HepG2 (cell line): ENCODE data around the gene COL8A2. TPM values are rescaled to one million over a fixed set of nuclear protein-coding genes. Genes with fewer than 3 reads are reported as not detected.

Source experiments
- ATAC-seq: fragments of 200-7000 bp; cut with Tn5 transposase; 3 replicates; pipeline ENCODE4 v1.9.1; 2020; ENCODE audit warnings: mild to moderate bottlenecking, moderate library complexity
- BruUV-seq: library from RNA; stranded (reverse); fragments of 400-500 nt; replicated peaks from 2 replicates; lab custom pipeline; 2021; lab: Mats Ljungman, UMichigan
- CTCF ChIA-PET: fragments of 300-600 bp; formaldehyde crosslinking; extraction: SDS; loops from one replicate; lab custom pipeline; 2021; ENCODE audit warnings: low total read pairs, inconsistent platforms, low intra/inter-chr PET ratio; lab: Yijun Ruan, JAX
- POLR2A ChIA-PET: fragments of 350-600 bp; sonication (Branson Sonifier 250); formaldehyde crosslinking; loops from one replicate; lab custom pipeline; 2020; ENCODE audit warnings: antibody characterized with exemption, inconsistent platforms; lab: Yijun Ruan, JAX
- DNase-seq: peaks from one replicate; pipeline ENCODE4 v3.0.0-alpha.2; 2015; ENCODE audit warnings: low spot score
- FAIRE-seq: peaks from 3 replicates; lab custom pipeline; 2011; peaks lifted over from hg19 to GRCh38; lab: Jason Lieb, UNC
- H2AFZ ChIP-seq: one replicate; pipeline ENCODE4 v1.6.1; 2011; ENCODE audit warnings: low read length, inconsistent platforms
- H3K27ac ChIP-seq: fragments of 300-600 bp; 3 replicates; pipeline ENCODE4 v1.8.0; 2011; ENCODE audit warnings: mixed run types, mild to moderate bottlenecking, mixed read lengths, low read length, inconsistent platforms; ENCODE audit not compliant: insufficient read depth; ENCODE audit errors: extremely low read length
- H3K27me3 ChIP-seq, 2 experiments: fragments of 200-600 bp in 1 of 2; 2 replicates in 1 of 2; 3 replicates in 1 of 2; pipeline versions ENCODE4 v1.6.0 to v1.8.0; 2011; ENCODE audit warnings: low read length in 2 of 2, mild to moderate bottlenecking in 2 of 2, moderate library complexity in 2 of 2, inconsistent platforms in 1 of 2; ENCODE audit not compliant: insufficient read depth in 2 of 2, control insufficient read depth in 1 of 2
- H3K36me3 ChIP-seq, 2 experiments: fragments of 200-600 bp in 1 of 2; replicated peaks in 1 of 2; 2 replicates in 1 of 2; 3 replicates in 1 of 2; pipeline versions ENCODE4 v1.5.1 to v1.8.0; 2011; ENCODE audit warnings: low read length in 2 of 2, inconsistent platforms in 1 of 2; ENCODE audit not compliant: insufficient read depth in 2 of 2, control insufficient read depth in 1 of 2
- H3K4me1 ChIP-seq: 2 replicates; pipeline ENCODE4 v1.5.1; 2012; ENCODE audit warnings: low read length, inconsistent platforms; ENCODE audit not compliant: insufficient read depth
- H3K4me2 ChIP-seq: 2 replicates; pipeline ENCODE4 v1.6.0; 2011; ENCODE audit warnings: low read depth, low read length, inconsistent platforms
- H3K4me3 ChIP-seq, 3 experiments: fragments of 200-600 bp in 1 of 3; sonication (generic), shearing (Covaris generic) in 1 of 3; replicated peaks in 1 of 3; 2 replicates each; pipeline ENCODE4 v1.5.1; 2011 to 2016; ENCODE audit warnings: low read length in 3 of 3, inconsistent platforms in 2 of 3, low read depth in 2 of 3, mild to moderate bottlenecking in 2 of 3, control low read depth in 1 of 3, mixed read lengths in 1 of 3; ENCODE audit not compliant: insufficient read depth in 1 of 3
- H3K79me2 ChIP-seq: one replicate; pipeline ENCODE4 v1.6.1; 2011; ENCODE audit warnings: low read length, inconsistent platforms; ENCODE audit not compliant: insufficient read depth
- H3K9ac ChIP-seq: 2 replicates; pipeline ENCODE4 v1.6.0; 2011; ENCODE audit warnings: mild to moderate bottlenecking, low read depth, low read length, inconsistent platforms; ENCODE audit not compliant: insufficient read depth
- H3K9me3 ChIP-seq: 2 replicates; pipeline ENCODE4 v1.5.1; 2012; ENCODE audit warnings: mild to moderate bottlenecking, low read length
- H4K20me1 ChIP-seq: 2 replicates; pipeline ENCODE4 v1.6.0; 2011; ENCODE audit warnings: inconsistent platforms, mild to moderate bottlenecking, low read length, moderate library complexity; ENCODE audit not compliant: insufficient read depth
- CBX5 ChIP-seq: sonication (generic); formaldehyde crosslinking; IDR thresholded peaks from 2 replicates; pipeline ENCODE4 v1.4.0; 2020; ENCODE audit warnings: missing genetic modification reagents, borderline replicate concordance
- DRAP1 ChIP-seq: IDR thresholded peaks from 2 replicates; pipeline ENCODE4 v1.6.1; 2016; ENCODE audit warnings: missing genetic modification reagents, missing compliant biosample characterization
- FOXC1 ChIP-seq: sonication (generic); formaldehyde crosslinking; IDR thresholded peaks from 2 replicates; pipeline ENCODE4 v1.8.0; 2022; ENCODE audit warnings: mild to moderate bottlenecking, missing genetic modification reagents, borderline replicate concordance
- GMEB1 ChIP-seq: sonication (generic); formaldehyde crosslinking; IDR thresholded peaks from 2 replicates; pipeline ENCODE4 v1.5.1; 2020; ENCODE audit warnings: missing genetic modification reagents, mild to moderate bottlenecking, borderline replicate concordance
- HMG20B ChIP-seq: conservative IDR thresholded peaks from 2 replicates; pipeline ENCODE4 v1.6.1; 2016; ENCODE audit warnings: missing genetic modification reagents, missing compliant biosample characterization
- HNRNPK ChIP-seq: fragments of 200-400 bp; formaldehyde crosslinking; IDR thresholded peaks from 2 replicates; pipeline ENCODE4 v1.6.1; 2018; ENCODE audit warnings: low read length, low read depth, moderate library complexity, mild to moderate bottlenecking; ENCODE audit not compliant: poor library complexity, severe bottlenecking
- NFE2L1 ChIP-seq: sonication (generic); formaldehyde crosslinking; IDR thresholded peaks from 2 replicates; pipeline ENCODE4 v1.4.0; 2020; ENCODE audit warnings: missing genetic modification reagents, mild to moderate bottlenecking, borderline replicate concordance
- SUZ12 ChIP-seq: fragments of 150-350 bp; IDR thresholded peaks from 2 replicates; pipeline ENCODE4 v1.6.1; 2014; ENCODE audit warnings: low read depth, low read length
- ZFY ChIP-seq: sonication (generic); formaldehyde crosslinking; IDR thresholded peaks from 2 replicates; pipeline ENCODE4 v1.4.0; 2020; ENCODE audit warnings: missing genetic modification reagents
- ZMYM3 ChIP-seq: sonication (generic); formaldehyde crosslinking; IDR thresholded peaks from 2 replicates; pipeline ENCODE4 v1.5.1; 2020; ENCODE audit warnings: mild to moderate bottlenecking, missing genetic modification reagents
- ZNF296 ChIP-seq: sonication (generic); formaldehyde crosslinking; conservative IDR thresholded peaks from 2 replicates; pipeline ENCODE4 v1.5.0; 2020; ENCODE audit warnings: mild to moderate bottlenecking, missing genetic modification reagents
- ZNF30 ChIP-seq: sonication (generic); formaldehyde crosslinking; IDR thresholded peaks from 2 replicates; pipeline ENCODE4 v1.5.0; 2020; ENCODE audit warnings: mild to moderate bottlenecking, missing genetic modification reagents
- ZNF7 ChIP-seq: IDR thresholded peaks from 2 replicates; pipeline ENCODE4 v1.6.1; 2016; ENCODE audit warnings: missing biosample characterization, missing genetic modification reagents
- WGBS: methylation state at CpG from one replicate; pipeline ENCODE4 v1.1.6; 2017; ENCODE audit warnings: low lambda C conversion rate; 5-methylcytosine and 5-hydroxymethylcytosine counted together
- in situ Hi-C: cut with HindIII; loops from 2 replicates; pipeline ENCODE4 v1.10.0; 2017; ENCODE audit warnings: low pct_unique_long_range_greater_than_20kb; ENCODE audit not compliant: extremely low pct_ligation_motif_present
- intact Hi-C: fragments of 100-400 bp; cut with micrococcal nuclease; formaldehyde crosslinking; loops from one replicate; pipeline ENCODE4 v1.10.0; 2022; ENCODE audit not compliant: unreplicated experiment
- polyA plus RNA-seq, 8 experiments: library from polyadenylated mRNA; depleted of rRNA in 3 of 8; stranded (reverse) in 7 of 8; unstranded in 1 of 8; fragments of >200 nt; fragmentation: Illumina TruSeq in 4 of 8; extraction: Trizol in 4 of 8; gene quantifications; 2 replicates each; pipeline versions ENCODE4 v1.2.1 to v1.2.3, GENCODE V29; 2011 to 2016; ENCODE audit warnings: low read depth in 4 of 8, missing spikeins in 1 of 8, mixed read lengths in 1 of 8; ENCODE audit not compliant: insufficient read depth in 1 of 8
- total RNA-seq, 5 experiments: library from RNA; depleted of rRNA; stranded (reverse); fragments of >200 nt; fragmentation: Illumina TruSeq; extraction: Trizol; gene quantifications; 2 replicates each; pipeline ENCODE4 v1.2.3, GENCODE V29; 2016; ENCODE audit warnings: low read depth in 1 of 5

COL8A2 gene
- total and polyA plus RNA-seq, 2 of the 13 experiments (the other 11 are each of a cell fraction or from before 2014, with no cell fraction given), result 0.13 to 0.24 TPM

GRCh38 chr1:36086529-36087232 is 38.3 kb downstream of the COL8A2 start (continued):
- TF ChIP-seq GMEB1 (no peak), HMG20B (no peak)

- Histone ChIP-seq H3K9me3 (no peaks in the 10 kb centered on the region), H4K20me1 (no peaks in the 10 kb centered on the region), H3K4me3 (no peak overlapping the region), H3K27me3 (peaks cover 0 to 2% of the 10 kb centered on the region in 2 experiments; a peak in 1 of 5 replicates), H3K27ac (no peak overlapping the region), H3K79me2 (peaks cover 15% of the 10 kb centered on the region), H3K9ac (no peak overlapping the region), H2AFZ (no peak overlapping the region), H3K4me1 (peaks cover 25% of the 10 kb centered on the region), H3K36me3 (0 out of 5 replicates have a peak, but pooled peaks cover 0 to 1% of the 10 kb centered on the region in 2 experiments), H3K4me2 (no peak overlapping the region)
- intact Hi-C loops (no loop called here), in situ Hi-C loops (no loop called here)
- 78% methylated on average over 26 of the region's 29 CpGs for WGBS
- FAIRE-seq (no peak), DNase-seq (no peak), ATAC-seq (no peak)
- ChIA-PET CTCF (no interaction called here), POLR2A (interaction anchor here (1.8 kb wide), 1 partner anchor 315 kb away, joined by 5 read pairs; no protein-coding TSS in a partner anchor)
- TF ChIP-seq DRAP1 (CRISPR knock-in tag) (no peak), ZNF7 (CRISPR knock-in tag) (no peak), FOXC1 (CRISPR knock-in tag) (no peak), HNRNPK (no peak), NFE2L1 (CRISPR knock-in tag) (no peak), SUZ12 (no peak), ZMYM3 (no peak), ZFY (no peak), ZNF30 (CRISPR knock-in tag) (no peak), CBX5 (CRISPR knock-in tag) (no peak), ZNF296 (CRISPR knock-in tag) (no peak)
- no TSS peak for BruUV-seq
These were observed 39.1 kb downstream of the COL8A2 start for GRCh38 chr1:36085686-36086526.
